ENCODE measurements around the gene PTPN1.
"Not testable (repeated sequence)": the region's sequence is repeated elsewhere in the genome, so short reads cannot be mapped to it uniquely, and the experiment has no call there.

The PTPN1 gene

GRCh38 chr20:50588034-50588736 lies 78.0 kb downstream of the PTPN1 start:
- no peak for FAIRE-seq
- peak; percentile 96 for DNase-seq (ENCODE audit: low spot score)

GRCh38 chr20:50589548-50590347 lies 79.6 kb downstream of the PTPN1 start:
- FAIRE-seq (no peak), DNase-seq (ENCODE audit: low spot score) (no peak)

GRCh38 chr20:50590348-50590664 lies 80.1 kb downstream of the PTPN1 start:
- DNase-seq (ENCODE audit: low spot score) (no peak), FAIRE-seq (no peak)

- FAIRE-seq (no peak), DNase-seq (ENCODE audit: low spot score) (no peak)
Measured at GRCh38 chr20:50591233-50591852, 81.2 kb downstream of the PTPN1 start.

GRCh38 chr20:50592282-50593004 lies 82.3 kb downstream of the PTPN1 start:
- FAIRE-seq (no peak), DNase-seq (ENCODE audit: low spot score) (no peak)

GRCh38 chr20:50593005-50593335 lies 82.8 kb downstream of the PTPN1 start:
- no peak for DNase-seq (ENCODE audit: low spot score)
- no peak for FAIRE-seq

GRCh38 chr20:50594231-50594590 lies 84.0 kb downstream of the PTPN1 start:
- no peak for FAIRE-seq

GRCh38 chr20:50594591-50595432 lies 84.6 kb downstream of the PTPN1 start:
- FAIRE-seq (no peak), DNase-seq (ENCODE audit: low spot score) (no peak)

More at GRCh38 chr20:50594231-50594590, 84.0 kb downstream of the PTPN1 start:
- no peak for DNase-seq (ENCODE audit: low spot score)

- DNase-seq (ENCODE audit: low spot score) (no peak), FAIRE-seq (no peak)
Measured at GRCh38 chr20:50595433-50595895, 85.3 kb downstream of the PTPN1 start.

- DNase-seq (ENCODE audit: low spot score) = peak; percentile 51
Measured at GRCh38 chr20:50595988-50596693, 86.0 kb downstream of the PTPN1 start.

GRCh38 chr20:50596694-50597021 lies 86.5 kb downstream of the PTPN1 start:
- FAIRE-seq = no peak

More at GRCh38 chr20:50595988-50596693, 86.0 kb downstream of the PTPN1 start:
- no peak for FAIRE-seq

GRCh38 chr20:50597406-50597969 lies 87.3 kb downstream of the PTPN1 start:
- FAIRE-seq (no peak), DNase-seq (ENCODE audit: low spot score) (no peak)

More at GRCh38 chr20:50596694-50597021, 86.5 kb downstream of the PTPN1 start:
- DNase-seq (ENCODE audit: low spot score) = no peak

GRCh38 chr20:50598074-50598473 lies 87.9 kb downstream of the PTPN1 start:
- DNase-seq (ENCODE audit: low spot score) = no peak
- FAIRE-seq = no peak

- DNase-seq (ENCODE audit: low spot score); FAIRE-seq: not testable (repeated sequence)
Measured at GRCh38 chr20:50598768-50599167, 88.6 kb downstream of the PTPN1 start.

- FAIRE-seq = no peak
- no peak for DNase-seq (ENCODE audit: low spot score)
Measured at GRCh38 chr20:50600281-50600895, 90.2 kb downstream of the PTPN1 start.

- no peak for FAIRE-seq
- no peak for DNase-seq (ENCODE audit: low spot score)
Measured at GRCh38 chr20:50601511-50602431, 91.6 kb downstream of the PTPN1 start.

GRCh38 chr20:50602432-50603088 lies 92.4 kb downstream of the PTPN1 start:
- FAIRE-seq (no peak), DNase-seq (ENCODE audit: low spot score) (no peak)

- FAIRE-seq (no peak), DNase-seq (ENCODE audit: low spot score) (no peak)
Measured at GRCh38 chr20:50604451-50604850, 94.3 kb downstream of the PTPN1 start.
